GM12878 (cell line): ENCODE measurements around the gene STK40. TPM values are rescaled to one million over a fixed set of nuclear protein-coding genes. Genes with fewer than 3 reads are reported as not detected.

Experiments used
- ATAC-seq: fragments of 200-7000 bp; cut with Tn5 transposase; 3 replicates; pipeline ENCODE4 v1.9.1; 2020; ENCODE audit warnings: mild to moderate bottlenecking, moderate library complexity
- BruUV-seq: library from RNA; stranded (reverse); fragments of 400-500 nt; replicated peaks from 2 replicates; lab custom pipeline; 2021; lab: Mats Ljungman, UMichigan
- CTCF ChIA-PET: fragments of 300-600 bp; sonication (Branson Sonifier 250); formaldehyde crosslinking; extraction: SDS; loops from one replicate; lab custom pipeline; 2021; ENCODE audit warnings: inconsistent platforms; lab: Yijun Ruan, JAX
- POLR2A ChIA-PET: fragments of 350-600 bp; formaldehyde crosslinking; extraction: SDS; loops from one replicate; lab custom pipeline; 2021; ENCODE audit warnings: inconsistent platforms; lab: Charles Lee
- RAD21 ChIA-PET: fragments of 300-600 bp; sonication (Branson Sonifier 250); formaldehyde crosslinking; loops from one replicate; lab custom pipeline; 2023; ENCODE audit warnings: antibody characterized with exemption; ENCODE audit not compliant: unreplicated experiment; lab: Charles Lee
- SMC1A ChIA-PET: fragments of 300-600 bp; sonication (Branson Sonifier 250); formaldehyde crosslinking; loops from one replicate; lab custom pipeline; 2023; ENCODE audit not compliant: unreplicated experiment, uncharacterized antibody; lab: Charles Lee
- DNase-seq: peaks from one replicate; pipeline ENCODE4 v3.0.0-alpha.2; 2011; ENCODE audit warnings: low read depth, low spot score
- FAIRE-seq: peaks from 3 replicates; lab custom pipeline; 2011; peaks lifted over from hg19 to GRCh38; lab: Jason Lieb, UNC
- H2AFZ ChIP-seq: 2 replicates; pipeline ENCODE4 v1.6.0; 2011; ENCODE audit warnings: low read depth, low read length, control low read depth; ENCODE audit not compliant: control insufficient read depth
- H3K27ac ChIP-seq: 2 replicates; pipeline ENCODE4 v1.5.1; 2011; ENCODE audit warnings: control low read depth; ENCODE audit not compliant: control insufficient read depth, insufficient read depth
- H3K27me3 ChIP-seq, 2 experiments: replicated peaks in 1 of 2; 2 replicates each; pipeline versions ENCODE4 v1.6.0 to v1.6.1; 2011; ENCODE audit warnings: low read length in 1 of 2; ENCODE audit not compliant: control insufficient read depth in 2 of 2, insufficient read depth in 2 of 2
- H3K36me3 ChIP-seq, 2 experiments: 2 replicates each; pipeline ENCODE4 v1.5.1; 2011; ENCODE audit warnings: low read length in 1 of 2; ENCODE audit not compliant: control insufficient read depth in 2 of 2, insufficient read depth in 2 of 2
- H3K4me1 ChIP-seq: 2 replicates; pipeline ENCODE4 v1.6.1; 2011; ENCODE audit warnings: mild to moderate bottlenecking, low read length, moderate library complexity, mixed read lengths; ENCODE audit not compliant: control insufficient read depth, insufficient read depth
- H3K4me2 ChIP-seq: 2 replicates; pipeline ENCODE4 v1.6.0; 2011; ENCODE audit warnings: control low read depth; ENCODE audit not compliant: control insufficient read depth, insufficient read depth
- H3K4me3 ChIP-seq: fragments of 200-600 bp; sonication (generic); 2 replicates; pipeline ENCODE4 v1.5.1; 2016
- H3K79me2 ChIP-seq: 2 replicates; pipeline ENCODE4 v1.6.0; 2011; ENCODE audit warnings: low read length; ENCODE audit not compliant: control insufficient read depth, insufficient read depth
- H3K9ac ChIP-seq: 2 replicates; pipeline ENCODE4 v1.8.0; 2011; ENCODE audit warnings: low read length, control low read depth, mixed read lengths; ENCODE audit not compliant: control insufficient read depth, insufficient read depth
- H3K9me3 ChIP-seq: replicated peaks from 3 replicates; pipeline ENCODE4 v1.5.1; 2011; ENCODE audit warnings: mild to moderate bottlenecking, low read length; ENCODE audit not compliant: control insufficient read depth, insufficient read depth
- H4K20me1 ChIP-seq: 2 replicates; pipeline ENCODE4 v1.6.0; 2011; ENCODE audit not compliant: control insufficient read depth, insufficient read depth
- ATF7 ChIP-seq: fragments of 450-650 bp; IDR thresholded peaks from 2 replicates; pipeline ENCODE4 v1.6.1; 2016; ENCODE audit warnings: low read depth, mild to moderate bottlenecking
- EED ChIP-seq: sonication (generic); IDR thresholded peaks from 2 replicates; pipeline ENCODE4 v1.6.1; 2016; ENCODE audit warnings: antibody characterized with exemption, low read depth
- ESRRA ChIP-seq: IDR thresholded peaks from 2 replicates; pipeline ENCODE4 v1.6.1; 2012; ENCODE audit warnings: mild to moderate bottlenecking, low read length, improper control_type of control experiment
- GABPA ChIP-seq: IDR thresholded peaks from 2 replicates; pipeline ENCODE4 v1.6.1; 2014; ENCODE audit warnings: antibody characterized with exemption, low read depth, mild to moderate bottlenecking, inconsistent platforms
- LARP7 ChIP-seq: fragments of 450-650 bp; IDR thresholded peaks from 2 replicates; pipeline ENCODE4 v1.6.1; 2017; ENCODE audit warnings: mild to moderate bottlenecking
- MEF2A ChIP-seq: IDR thresholded peaks from 2 replicates; pipeline ENCODE4 v1.6.1; 2011; ENCODE audit warnings: low read depth, mild to moderate bottlenecking, low read length, moderate library complexity; ENCODE audit not compliant: insufficient read depth
- MXI1 ChIP-seq: fragments of 150-350 bp; IDR thresholded peaks from 2 replicates; pipeline ENCODE4 v1.6.1; 2011; ENCODE audit warnings: low read depth, mild to moderate bottlenecking, inconsistent platforms, low read length, improper control_type of control experiment
- NR2C2 ChIP-seq: IDR thresholded peaks from 2 replicates; pipeline ENCODE4 v1.6.1; 2011; ENCODE audit warnings: borderline replicate concordance, low read depth; ENCODE audit not compliant: control insufficient read depth, insufficient read length
- NR2F1 ChIP-seq: fragments of 450-650 bp; conservative IDR thresholded peaks from 2 replicates; pipeline ENCODE4 v1.6.1; 2017; ENCODE audit warnings: mild to moderate bottlenecking
- PAX8 ChIP-seq: fragments of 450-650 bp; IDR thresholded peaks from 2 replicates; pipeline ENCODE4 v1.6.1; 2017; ENCODE audit warnings: mild to moderate bottlenecking, moderate library complexity
- PML ChIP-seq: IDR thresholded peaks from 2 replicates; pipeline ENCODE4 v1.6.1; 2012; ENCODE audit warnings: low read length, inconsistent platforms
- RAD51 ChIP-seq: fragments of 450-650 bp; IDR thresholded peaks from 2 replicates; pipeline ENCODE4 v1.6.1; 2016; ENCODE audit warnings: moderate library complexity, mild to moderate bottlenecking, inconsistent platforms
- RBBP5 ChIP-seq: fragments of 200-600 bp; sonication (generic); conservative IDR thresholded peaks from 2 replicates; pipeline ENCODE4 v1.6.1; 2016
- RFX5 ChIP-seq: IDR thresholded peaks from 2 replicates; pipeline ENCODE4 v1.6.1; 2011; ENCODE audit warnings: low read depth, low read length, improper control_type of control experiment
- SMAD1 ChIP-seq: fragments of 450-650 bp; IDR thresholded peaks from 2 replicates; pipeline ENCODE4 v1.6.1; 2018; ENCODE audit warnings: mild to moderate bottlenecking, low read depth; ENCODE audit not compliant: partially characterized antibody
- SUZ12 ChIP-seq: fragments of 200-600 bp; sonication (generic); IDR thresholded peaks from one replicate; pipeline ENCODE4 v1.6.1; 2018; ENCODE audit warnings: antibody characterized with exemption, mild to moderate bottlenecking; ENCODE audit not compliant: unreplicated experiment
- ZNF384 ChIP-seq: IDR thresholded peaks from 2 replicates; pipeline ENCODE4 v1.6.1; 2012; ENCODE audit warnings: low read depth, mild to moderate bottlenecking, low read length, improper control_type of control experiment, borderline replicate concordance
- ZZZ3 ChIP-seq: IDR thresholded peaks from 2 replicates; pipeline ENCODE4 v1.6.1; 2011; ENCODE audit warnings: low read depth; ENCODE audit not compliant: control insufficient read depth, insufficient read length
- WGBS: methylation state at CpG from one replicate; pipeline ENCODE4 v1.1.6; 2016; ENCODE audit warnings: low lambda C conversion rate; ENCODE audit not compliant: insufficient replicate concordance, insufficient coverage; ENCODE audit errors: missing lambda C conversion rate; 5-methylcytosine and 5-hydroxymethylcytosine counted together
- in situ Hi-C: fragments of 300-500 bp; cut with MboI; formaldehyde crosslinking; loops from 9 replicates; pipeline ENCODE4 v1.14.3; 2018; ENCODE audit warnings: mixed read lengths
- intact Hi-C: fragments of 100-400 bp; cut with micrococcal nuclease; formaldehyde crosslinking; loops from one replicate; pipeline ENCODE4 v1.14.2; 2022; ENCODE audit not compliant: unreplicated experiment
- polyA plus RNA-seq, 11 experiments: library from polyadenylated mRNA; depleted of rRNA in 4 of 11; unstranded in 6 of 11; stranded (reverse) in 5 of 11; fragments of >200 nt; fragmentation: Nextera tagmentation in 4 of 11; fragmentation: Illumina TruSeq in 1 of 11; extraction: Ambion mirVana in 4 of 11; extraction: Trizol in 1 of 11; gene quantifications; 1 replicate in 1 of 11; 2 replicates in 10 of 11; pipeline versions ENCODE4 v1.2.1 to v1.2.3, GENCODE V29; 2011 to 2016; ENCODE audit warnings: inconsistent platforms in 2 of 11, missing spikeins in 2 of 11, low read depth in 1 of 11
- total RNA-seq, 4 experiments: library from RNA; depleted of rRNA in 3 of 4; stranded (reverse); fragments of >200 nt in 3 of 4; fragmentation: Illumina TruSeq in 1 of 4; extraction: Trizol in 1 of 4; gene quantifications; 2 replicates each; pipeline versions ENCODE4 v1.2.1 to v1.2.3, GENCODE V29; 2013 to 2021
- TF ChIP-seq, protein P1 (sequence below): fragments of 450-650 bp; IDR thresholded peaks from 2 replicates; pipeline ENCODE4 v1.6.1; 2016; ENCODE audit warnings: mild to moderate bottlenecking
- TF ChIP-seq, protein P2 (sequence below): fragments of 450-650 bp; IDR thresholded peaks from 2 replicates; pipeline ENCODE4 v1.6.1; 2017; ENCODE audit warnings: low read depth, mild to moderate bottlenecking, moderate library complexity
- TF ChIP-seq, protein P3 (sequence below): IDR thresholded peaks from 2 replicates; pipeline ENCODE4 v1.6.1; 2012; ENCODE audit warnings: low read depth, low read length, improper control_type of control experiment

STK40 gene
- total and polyA plus RNA-seq, 10 of the 15 experiments (the other 5 are each of a cell fraction or from before 2014, with no cell fraction given), result 0.27 to 51.0 (median 29.5) TPM

DNA sequence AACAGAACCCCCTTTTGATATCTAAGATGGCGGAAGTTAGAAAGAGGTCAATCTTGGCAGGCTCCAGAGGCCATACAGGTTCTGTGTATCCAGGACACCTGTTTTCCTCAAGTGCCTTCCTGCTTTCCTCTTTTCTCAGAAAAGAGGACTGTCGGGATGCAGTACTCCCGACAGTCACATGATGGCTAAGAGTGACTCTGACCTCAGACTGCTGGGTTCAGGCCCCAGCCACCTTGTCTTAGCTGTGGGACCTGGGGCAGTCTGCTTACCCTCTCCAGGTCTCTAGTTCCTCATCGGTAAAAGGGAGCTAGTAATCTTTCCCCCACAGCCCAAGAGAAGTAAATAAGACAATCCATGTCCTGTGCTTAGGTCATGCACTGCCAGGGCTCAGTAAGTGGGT is 29.9 kb downstream of the STK40 start (continued):
- no peak for TF ChIP-seq NR2F1
- TF ChIP-seq, protein P1, sequence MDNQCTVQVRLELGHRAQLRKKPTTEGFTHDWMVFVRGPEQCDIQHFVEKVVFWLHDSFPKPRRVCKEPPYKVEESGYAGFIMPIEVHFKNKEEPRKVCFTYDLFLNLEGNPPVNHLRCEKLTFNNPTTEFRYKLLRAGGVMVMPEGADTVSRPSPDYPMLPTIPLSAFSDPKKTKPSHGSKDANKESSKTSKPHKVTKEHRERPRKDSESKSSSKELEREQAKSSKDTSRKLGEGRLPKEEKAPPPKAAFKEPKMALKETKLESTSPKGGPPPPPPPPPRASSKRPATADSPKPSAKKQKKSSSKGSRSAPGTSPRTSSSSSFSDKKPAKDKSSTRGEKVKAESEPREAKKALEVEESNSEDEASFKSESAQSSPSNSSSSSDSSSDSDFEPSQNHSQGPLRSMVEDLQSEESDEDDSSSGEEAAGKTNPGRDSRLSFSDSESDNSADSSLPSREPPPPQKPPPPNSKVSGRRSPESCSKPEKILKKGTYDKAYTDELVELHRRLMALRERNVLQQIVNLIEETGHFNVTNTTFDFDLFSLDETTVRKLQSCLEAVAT, result no peak
- no peak for TF ChIP-seq PAX8

DNA sequence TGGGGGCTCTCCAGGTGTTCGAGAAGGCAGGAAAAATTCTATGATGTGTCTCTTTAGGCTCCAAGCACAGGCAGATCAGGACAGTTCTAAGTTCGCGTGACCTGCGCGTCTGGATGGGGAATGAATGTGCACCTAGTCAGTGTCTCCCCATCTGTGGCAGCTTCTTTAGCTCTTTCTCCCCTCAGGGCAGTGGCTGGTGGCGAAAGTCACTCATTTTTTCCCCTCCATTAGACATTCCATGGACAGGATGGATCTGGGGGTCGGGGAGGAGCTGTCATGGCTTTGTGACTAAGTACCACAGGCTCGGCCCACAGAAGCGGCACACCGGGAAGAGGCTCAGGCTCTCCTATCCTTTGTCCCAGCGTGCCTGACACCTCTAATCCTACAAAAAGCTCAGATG is 31.2 kb downstream of the STK40 start:
- no peak for DNase-seq
- no peak for FAIRE-seq
- Histone ChIP-seq H3K79me2 (no peaks in the 10 kb centered on the region; the same call in 1 of the 2 replicates), H3K4me3 (no peak overlapping the region), H3K27me3 (no peaks in the 10 kb centered on the region), H3K9ac (no peak overlapping the region), H3K4me2 (no peak overlapping the region), H3K27ac (no peak overlapping the region), H4K20me1 (no peaks in the 10 kb centered on the region), H3K4me1 (peaks cover 25% of the 10 kb centered on the region), H3K36me3 (peaks cover 11 to 22% of the 10 kb centered on the region in 2 experiments), H3K9me3 (no peaks in the 10 kb centered on the region), H2AFZ (no peak overlapping the region)
- POLR2A ChIA-PET, result no interaction called here
- in situ Hi-C loops (no loop called here), intact Hi-C loops (no loop called here)
- RAD21 ChIA-PET, result no interaction called here
- 80% methylated on average over 11 of the region's 11 CpGs for WGBS
- TF ChIP-seq ATF7 (no peak), MXI1 (no peak), RAD51 (no peak), ZZZ3 (no peak), GABPA (no peak), ESRRA (no peak), RBBP5 (no peak), SMAD1 (no peak), RFX5 (no peak), EED (no peak), SUZ12 (no peak), ZNF384 (no peak), MEF2A (no peak), LARP7 (no peak), NR2C2 (no peak), PML (no peak)
- TF ChIP-seq, protein P2, sequence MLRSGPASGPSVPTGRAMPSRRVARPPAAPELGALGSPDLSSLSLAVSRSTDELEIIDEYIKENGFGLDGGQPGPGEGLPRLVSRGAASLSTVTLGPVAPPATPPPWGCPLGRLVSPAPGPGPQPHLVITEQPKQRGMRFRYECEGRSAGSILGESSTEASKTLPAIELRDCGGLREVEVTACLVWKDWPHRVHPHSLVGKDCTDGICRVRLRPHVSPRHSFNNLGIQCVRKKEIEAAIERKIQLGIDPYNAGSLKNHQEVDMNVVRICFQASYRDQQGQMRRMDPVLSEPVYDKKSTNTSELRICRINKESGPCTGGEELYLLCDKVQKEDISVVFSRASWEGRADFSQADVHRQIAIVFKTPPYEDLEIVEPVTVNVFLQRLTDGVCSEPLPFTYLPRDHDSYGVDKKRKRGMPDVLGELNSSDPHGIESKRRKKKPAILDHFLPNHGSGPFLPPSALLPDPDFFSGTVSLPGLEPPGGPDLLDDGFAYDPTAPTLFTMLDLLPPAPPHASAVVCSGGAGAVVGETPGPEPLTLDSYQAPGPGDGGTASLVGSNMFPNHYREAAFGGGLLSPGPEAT, result no peak
- TF ChIP-seq, protein P3, sequence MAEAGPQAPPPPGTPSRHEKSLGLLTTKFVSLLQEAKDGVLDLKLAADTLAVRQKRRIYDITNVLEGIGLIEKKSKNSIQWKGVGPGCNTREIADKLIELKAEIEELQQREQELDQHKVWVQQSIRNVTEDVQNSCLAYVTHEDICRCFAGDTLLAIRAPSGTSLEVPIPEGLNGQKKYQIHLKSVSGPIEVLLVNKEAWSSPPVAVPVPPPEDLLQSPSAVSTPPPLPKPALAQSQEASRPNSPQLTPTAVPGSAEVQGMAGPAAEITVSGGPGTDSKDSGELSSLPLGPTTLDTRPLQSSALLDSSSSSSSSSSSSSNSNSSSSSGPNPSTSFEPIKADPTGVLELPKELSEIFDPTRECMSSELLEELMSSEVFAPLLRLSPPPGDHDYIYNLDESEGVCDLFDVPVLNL, result no peak
- BruUV-seq, result no TSS peak
- CTCF ChIA-PET, result interaction anchor here (0.5 to 1.0 kb wide), 2 partner anchors 12 kb away, joined by 3 read pairs; no protein-coding TSS in a partner anchor
- no peak for ATAC-seq
- SMC1A ChIA-PET, result interaction anchor here (2.0 kb wide), 1 partner anchor 14 kb away, joined by 5 read pairs; no protein-coding TSS in a partner anchor
